HepG2 (cell line): Measurements from ENCODE around the gene GPBAR1. TPM values are rescaled to one million over a fixed set of nuclear protein-coding genes. Genes with fewer than 3 reads are reported as not detected.
A peak's percentile ranks its signal among the peaks of the same experiment; 100 is the strongest.

Experiments
- AKAP8 ChIP-seq: sonication (generic); formaldehyde crosslinking; IDR thresholded peaks from 2 replicates; pipeline ENCODE4 v1.5.1; 2020; ENCODE audit warnings: mild to moderate bottlenecking, missing genetic modification reagents
- CENPBD1 ChIP-seq: sonication (generic); formaldehyde crosslinking; IDR thresholded peaks from 2 replicates; pipeline ENCODE4 v1.8.0; 2022; ENCODE audit warnings: missing genetic modification reagents, low read depth, mild to moderate bottlenecking, borderline replicate concordance
- CTCF ChIP-seq: sonication (generic); formaldehyde crosslinking; IDR thresholded peaks from 2 replicates; pipeline ENCODE4 v1.5.0; 2020; ENCODE audit warnings: mild to moderate bottlenecking, missing genetic modification reagents, moderate library complexity
- EZH2 ChIP-seq: conservative IDR thresholded peaks from 2 replicates; pipeline ENCODE4 v1.6.1; 2012; ENCODE audit warnings: mild to moderate bottlenecking, low read depth, low read length, moderate library complexity
- GPN1 ChIP-seq: sonication (generic); formaldehyde crosslinking; IDR thresholded peaks from 2 replicates; pipeline ENCODE4 v1.5.1; 2020; ENCODE audit warnings: missing genetic modification reagents, borderline replicate concordance
- KDM3A ChIP-seq: IDR thresholded peaks from 2 replicates; pipeline ENCODE4 v1.6.1; 2018; ENCODE audit warnings: low read depth, missing compliant biosample characterization
- KDM5A ChIP-seq: fragments of 200-600 bp; sonication (generic); IDR thresholded peaks from 2 replicates; pipeline ENCODE4 v1.7.0; 2018; ENCODE audit warnings: antibody characterized with exemption, mild to moderate bottlenecking, low read length, borderline replicate concordance
- NFIC ChIP-seq: IDR thresholded peaks from 2 replicates; pipeline ENCODE4 v1.6.1; 2012; ENCODE audit warnings: mild to moderate bottlenecking, low read length, inconsistent platforms
- RXRA ChIP-seq: sonication (generic); formaldehyde crosslinking; IDR thresholded peaks from 2 replicates; pipeline ENCODE4 v1.5.1; 2020; ENCODE audit warnings: missing genetic modification reagents
- SSRP1 ChIP-seq: IDR thresholded peaks from 2 replicates; pipeline ENCODE4 v1.6.1; 2016; ENCODE audit warnings: control low read depth
- STAT6 ChIP-seq: sonication (generic); formaldehyde crosslinking; IDR thresholded peaks from 2 replicates; pipeline ENCODE4 v1.4.0; 2020; ENCODE audit warnings: missing genetic modification reagents, mild to moderate bottlenecking, borderline replicate concordance
- ZFP36L1 ChIP-seq: sonication (generic); formaldehyde crosslinking; IDR thresholded peaks from 2 replicates; pipeline ENCODE4 v1.8.0; 2022; ENCODE audit warnings: mild to moderate bottlenecking, missing genetic modification reagents, moderate library complexity
- ZNF318 ChIP-seq: sonication (generic); formaldehyde crosslinking; IDR thresholded peaks from 2 replicates; pipeline ENCODE4 v1.4.0; 2020; ENCODE audit warnings: mild to moderate bottlenecking, missing genetic modification reagents
- ZNF335 ChIP-seq: sonication (generic); formaldehyde crosslinking; IDR thresholded peaks from 2 replicates; pipeline ENCODE4 v1.4.0; 2020; ENCODE audit warnings: missing genetic modification reagents
- ZNF713 ChIP-seq: sonication (generic); formaldehyde crosslinking; IDR thresholded peaks from 2 replicates; pipeline ENCODE4 v1.4.0; 2020; ENCODE audit warnings: mild to moderate bottlenecking, missing genetic modification reagents
- polyA plus RNA-seq, 8 experiments: library from polyadenylated mRNA; depleted of rRNA in 3 of 8; stranded (reverse) in 7 of 8; unstranded in 1 of 8; fragments of >200 nt; fragmentation: Illumina TruSeq in 4 of 8; extraction: Trizol in 4 of 8; gene quantifications; 2 replicates each; pipeline versions ENCODE4 v1.2.1 to v1.2.3, GENCODE V29; 2011 to 2016; ENCODE audit warnings: low read depth in 4 of 8, missing spikeins in 1 of 8, mixed read lengths in 1 of 8; ENCODE audit not compliant: insufficient read depth in 1 of 8
- total RNA-seq, 5 experiments: library from RNA; depleted of rRNA; stranded (reverse); fragments of >200 nt; fragmentation: Illumina TruSeq; extraction: Trizol; gene quantifications; 2 replicates each; pipeline ENCODE4 v1.2.3, GENCODE V29; 2016; ENCODE audit warnings: low read depth in 1 of 5

The GPBAR1 gene
- total and polyA plus RNA-seq, 2 of the 13 experiments (the other 11 are each of a cell fraction or from before 2014, with no cell fraction given): 0.05 to 0.09 TPM

GRCh38 chr2:218292048-218293014 is 31.5 kb downstream of the GPBAR1 start, which contains the start of gene TMBIM1 (continued):
- TF ChIP-seq EZH2: no peak
- no peak; the same call in 1 of the 2 replicates for TF ChIP-seq ZNF335 (CRISPR knock-in tag)
- no peak for TF ChIP-seq STAT6 (CRISPR knock-in tag)
- peak; percentile 38; the same call in 1 of the 2 replicates for TF ChIP-seq AKAP8 (CRISPR knock-in tag)
- TF ChIP-seq NFIC: no peak
- TF ChIP-seq CENPBD1: no peak
- TF ChIP-seq KDM3A (CRISPR knock-in tag): 0 out of 2 replicates have a peak, but pooled peaks have one; percentile 68
- TF ChIP-seq ZNF713 (CRISPR knock-in tag): no peak
- no peak for TF ChIP-seq ZFP36L1 (CRISPR knock-in tag)
- TF ChIP-seq ZNF318: no peak; the same call in 1 of the 2 replicates
- TF ChIP-seq SSRP1 (CRISPR knock-in tag): no peak
- peak; percentile 72 for TF ChIP-seq CTCF (CRISPR knock-in tag)
- TF ChIP-seq GPN1 (CRISPR knock-in tag): no peak
- peak; percentile 54; the same call in 1 of the 2 replicates for TF ChIP-seq RXRA
- no peak; the same call in 1 of the 2 replicates for TF ChIP-seq KDM5A
